ENCODE results near the gene PARN. TPM values are rescaled to one million over a fixed set of nuclear protein-coding genes. Genes with fewer than 3 reads are reported as not detected.
A peak's percentile ranks its signal among the peaks of the same experiment; 100 is the strongest.
"Not testable (repeated sequence)": the region's sequence is repeated elsewhere in the genome, so short reads cannot be mapped to it uniquely, and the experiment has no call there.

PARN gene
- total RNA-seq, 2 donors from 2014 or later, result 22.4 to 51.2 TPM

DNA sequence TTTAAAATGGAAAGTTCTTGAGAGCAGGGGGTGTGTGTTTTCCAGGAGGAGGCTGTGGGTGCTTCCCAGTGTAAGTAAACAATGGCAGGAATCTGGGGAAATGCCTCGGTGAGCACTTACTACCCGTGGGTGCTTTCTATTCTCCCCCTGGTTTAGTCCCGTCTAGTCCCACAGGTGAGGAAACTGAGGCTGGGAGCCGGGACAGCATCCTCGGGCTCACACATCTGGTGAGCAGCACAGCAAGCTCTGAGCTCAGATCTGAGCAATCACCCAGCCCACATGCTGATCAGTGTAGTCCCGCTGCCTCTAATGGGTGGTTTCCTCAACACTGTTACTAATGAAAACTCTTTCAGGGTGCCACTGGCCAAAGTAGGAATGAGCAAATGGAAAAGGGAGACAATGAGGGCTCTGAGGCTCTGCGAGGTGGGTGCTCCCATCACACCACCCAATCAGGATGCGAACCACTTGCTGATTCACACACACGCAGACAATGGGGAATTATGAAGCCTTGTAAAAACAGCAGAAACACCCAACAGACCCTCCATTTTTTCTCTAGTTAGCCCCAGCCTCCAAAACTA, 202.6 kb downstream of the PARN start:
- no peak overlapping the region for H3K4me3 ChIP-seq
- TF ChIP-seq POLR2AphosphoS5 (IDR thresholded peaks at IDR 0.05) (no peak), POLR2A (IDR thresholded peaks at IDR 0.05) (no peak)
- TF ChIP-seq, protein P1, sequence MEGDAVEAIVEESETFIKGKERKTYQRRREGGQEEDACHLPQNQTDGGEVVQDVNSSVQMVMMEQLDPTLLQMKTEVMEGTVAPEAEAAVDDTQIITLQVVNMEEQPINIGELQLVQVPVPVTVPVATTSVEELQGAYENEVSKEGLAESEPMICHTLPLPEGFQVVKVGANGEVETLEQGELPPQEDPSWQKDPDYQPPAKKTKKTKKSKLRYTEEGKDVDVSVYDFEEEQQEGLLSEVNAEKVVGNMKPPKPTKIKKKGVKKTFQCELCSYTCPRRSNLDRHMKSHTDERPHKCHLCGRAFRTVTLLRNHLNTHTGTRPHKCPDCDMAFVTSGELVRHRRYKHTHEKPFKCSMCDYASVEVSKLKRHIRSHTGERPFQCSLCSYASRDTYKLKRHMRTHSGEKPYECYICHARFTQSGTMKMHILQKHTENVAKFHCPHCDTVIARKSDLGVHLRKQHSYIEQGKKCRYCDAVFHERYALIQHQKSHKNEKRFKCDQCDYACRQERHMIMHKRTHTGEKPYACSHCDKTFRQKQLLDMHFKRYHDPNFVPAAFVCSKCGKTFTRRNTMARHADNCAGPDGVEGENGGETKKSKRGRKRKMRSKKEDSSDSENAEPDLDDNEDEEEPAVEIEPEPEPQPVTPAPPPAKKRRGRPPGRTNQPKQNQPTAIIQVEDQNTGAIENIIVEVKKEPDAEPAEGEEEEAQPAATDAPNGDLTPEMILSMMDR (IDR thresholded peaks at IDR 0.05), result no peak
- no peaks in the 10 kb centered on the region for H3K4me1 ChIP-seq (replicated peaks)
- no peaks in the 10 kb centered on the region for H3K27me3 ChIP-seq (replicated peaks; ENCODE audit: insufficient read depth)
- intact Hi-C loops (cut with DNase I), result no loop called here
- no peak for DNase-seq (ENCODE audit: low spot score)
- no peak overlapping the region for H3K27ac ChIP-seq
- WGBS, result 70% methylated on average over 9 of the region's 9 CpGs
- H3K9me3 ChIP-seq, result no peaks in the 10 kb centered on the region
- H3K36me3 ChIP-seq, result no peaks in the 10 kb centered on the region

DNA sequence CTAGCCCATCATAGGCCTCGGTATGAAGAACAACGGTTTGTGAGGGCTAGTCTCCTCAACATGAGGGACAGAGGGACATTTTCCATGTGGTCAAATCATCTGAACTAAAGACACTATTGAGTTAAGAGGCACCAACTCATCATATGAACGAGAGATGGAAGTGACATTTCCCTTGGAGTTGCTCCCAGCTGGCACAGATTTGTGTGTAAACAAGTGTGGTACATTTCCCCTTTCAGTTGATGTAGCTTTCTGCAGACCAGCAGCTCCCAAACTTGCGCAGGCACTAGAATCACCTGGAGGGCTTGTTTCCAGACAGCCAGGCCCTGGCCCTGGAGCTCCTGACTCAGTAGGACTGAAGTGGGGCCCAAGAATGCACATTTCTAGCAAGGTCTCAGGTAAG, 205.5 kb downstream of the PARN start:
- peak; percentile 80 for DNase-seq (ENCODE audit: low spot score)
- no peaks in the 10 kb centered on the region for H3K27me3 ChIP-seq (replicated peaks; ENCODE audit: insufficient read depth)
- TF ChIP-seq POLR2AphosphoS5 (IDR thresholded peaks at IDR 0.05), result peak; percentile 89
- TF ChIP-seq, protein P1 (IDR thresholded peaks at IDR 0.05), result no peak
- no peaks in the 10 kb centered on the region for H3K4me1 ChIP-seq (replicated peaks)
- H3K4me3 ChIP-seq, result no peak overlapping the region
- peak overlapping the region in 1 of 2 donors; percentile 55 for H3K27ac ChIP-seq
- intact Hi-C loops (cut with DNase I), result no loop called here
- WGBS, result 63% methylated on average over 4 of the region's 4 CpGs
- H3K9me3 ChIP-seq, result no peaks in the 10 kb centered on the region
- no peaks in the 10 kb centered on the region for H3K36me3 ChIP-seq

DNA sequence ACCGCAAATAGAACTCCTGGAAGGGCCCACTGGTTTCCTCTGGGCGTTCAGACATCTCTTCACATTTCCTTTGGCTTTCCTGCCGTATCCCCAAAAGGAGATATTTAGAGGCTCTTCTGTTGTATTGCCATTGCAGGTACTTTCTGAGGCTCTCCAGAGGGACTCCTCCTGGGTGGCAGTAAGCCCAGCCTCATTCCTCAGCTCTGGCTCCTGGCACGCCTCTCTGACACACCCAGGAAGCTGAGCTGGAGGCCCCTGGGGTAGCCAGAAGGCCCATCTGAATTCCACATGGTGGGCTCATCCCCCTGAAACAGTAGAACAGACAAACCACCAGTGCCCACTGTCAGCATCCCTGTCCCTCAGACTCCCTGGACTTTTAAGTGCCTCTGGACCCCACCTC, 206.7 kb downstream of the PARN start:
- WGBS, result 83% methylated on average over 4 of the region's 4 CpGs
- DNase-seq (ENCODE audit: low spot score), result no peak
- H3K4me3 ChIP-seq, result no peak overlapping the region
- no peak overlapping the region for H3K27ac ChIP-seq
- peaks cover 6% of the 10 kb centered on the region for H3K4me1 ChIP-seq (replicated peaks)
- TF ChIP-seq POLR2A (IDR thresholded peaks at IDR 0.05), result no peak
- no peak for TF ChIP-seq POLR2AphosphoS5 (IDR thresholded peaks at IDR 0.05)
- TF ChIP-seq, protein P1 (IDR thresholded peaks at IDR 0.05), result no peak
- intact Hi-C loops (cut with DNase I), result no loop called here
- no peaks in the 10 kb centered on the region for H3K27me3 ChIP-seq (replicated peaks; ENCODE audit: insufficient read depth)
- H3K9me3 ChIP-seq, result no peaks in the 10 kb centered on the region
- no peaks in the 10 kb centered on the region for H3K36me3 ChIP-seq

GRCh38 chr16:14420721-14421488, 209.2 kb downstream of the PARN start:
- TF ChIP-seq, protein P1 (IDR thresholded peaks at IDR 0.05), result no peak
- TF ChIP-seq POLR2A (IDR thresholded peaks at IDR 0.05) (no peak), POLR2AphosphoS5 (IDR thresholded peaks at IDR 0.05) (no peak)
- H3K9me3 ChIP-seq, result no peaks in the 10 kb centered on the region
- WGBS, result 65% methylated on average over 18 of the region's 18 CpGs
- no peak for DNase-seq (ENCODE audit: low spot score)
- H3K4me1 ChIP-seq (replicated peaks), result peaks cover 6% of the 10 kb centered on the region
- H3K27ac ChIP-seq, result no peak overlapping the region
- intact Hi-C loops (cut with DNase I), result no loop called here
- H3K4me3 ChIP-seq, result no peak overlapping the region
- no peaks in the 10 kb centered on the region for H3K36me3 ChIP-seq
- no peaks in the 10 kb centered on the region for H3K27me3 ChIP-seq (replicated peaks; ENCODE audit: insufficient read depth)

- 84% methylated on average over 4 of the region's 4 CpGs for WGBS
Observed at GRCh38 chr16:14420243-14420642, 209.8 kb downstream of the PARN start.

More at GRCh38 chr16:14420243-14420642, 209.8 kb downstream of the PARN start:
- H3K27ac ChIP-seq; H3K36me3 ChIP-seq; DNase-seq (ENCODE audit: low spot score); H3K27me3 ChIP-seq (replicated peaks; ENCODE audit: insufficient read depth); H3K4me1 ChIP-seq (replicated peaks); intact Hi-C loops (cut with DNase I); H3K9me3 ChIP-seq; H3K4me3 ChIP-seq: not testable (repeated sequence)

All from prostate gland (tissue), 2 donors.